ENCODE measurements around the gene CACNA1E.

CACNA1E gene

DNA sequence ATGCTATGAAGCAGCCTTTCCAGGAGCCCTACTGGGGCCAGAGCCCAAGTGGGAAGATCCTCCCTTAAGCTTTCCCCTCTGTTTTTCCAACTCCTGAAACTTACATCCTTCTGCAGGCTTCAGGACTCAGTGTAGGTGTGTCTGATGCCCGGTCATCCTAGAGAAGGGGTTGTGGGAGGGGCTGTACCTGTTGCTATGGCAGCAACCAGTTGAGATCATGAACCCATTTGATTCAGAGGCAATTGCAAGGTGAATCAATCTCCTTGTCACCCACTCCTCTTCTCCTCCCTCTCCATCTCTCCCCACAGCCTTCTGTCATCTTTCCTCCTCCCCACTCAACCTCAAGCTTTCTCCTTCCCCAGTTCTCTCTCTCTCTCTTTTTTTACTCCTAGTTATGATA, 151.8 kb downstream of the CACNA1E start:
- Histone ChIP-seq H3K4me3 (ENCODE audit: low read length, poor library complexity, severe bottlenecking) (no peak overlapping the region), H3K79me2 (ENCODE audit: insufficient read depth, low read length) (no peaks in the 10 kb centered on the region), H3K36me3 (ENCODE audit: insufficient read depth, low read length) (no peaks in the 10 kb centered on the region), H3K9me3 (ENCODE audit: insufficient read depth, low read depth, low read length) (no peaks in the 10 kb centered on the region), H2AFZ (ENCODE audit: low read length) (no peak overlapping the region), H3F3A (ENCODE audit: low read depth) (no peaks in the 10 kb centered on the region), H3K27me3 (ENCODE audit: insufficient read depth, low read length, poor library complexity, severe bottlenecking) (no peaks in the 10 kb centered on the region), H3K9me2 (replicated peaks; ENCODE audit: low read depth, low read length) (no peaks in the 10 kb centered on the region; the same call in 1 of the 2 replicates), H3K4me1 (ENCODE audit: insufficient read depth, low read length, poor library complexity, severe bottlenecking) (no peaks in the 10 kb centered on the region), H3K9ac (ENCODE audit: low read depth, low read length, poor library complexity, severe bottlenecking) (no peak overlapping the region), H4K20me1 (ENCODE audit: insufficient read depth, low read length, poor library complexity, severe bottlenecking) (no peaks in the 10 kb centered on the region), H3K4me2 (ENCODE audit: low read depth, low read length, poor library complexity, severe bottlenecking) (no peak overlapping the region)
- TF ChIP-seq, protein P1, sequence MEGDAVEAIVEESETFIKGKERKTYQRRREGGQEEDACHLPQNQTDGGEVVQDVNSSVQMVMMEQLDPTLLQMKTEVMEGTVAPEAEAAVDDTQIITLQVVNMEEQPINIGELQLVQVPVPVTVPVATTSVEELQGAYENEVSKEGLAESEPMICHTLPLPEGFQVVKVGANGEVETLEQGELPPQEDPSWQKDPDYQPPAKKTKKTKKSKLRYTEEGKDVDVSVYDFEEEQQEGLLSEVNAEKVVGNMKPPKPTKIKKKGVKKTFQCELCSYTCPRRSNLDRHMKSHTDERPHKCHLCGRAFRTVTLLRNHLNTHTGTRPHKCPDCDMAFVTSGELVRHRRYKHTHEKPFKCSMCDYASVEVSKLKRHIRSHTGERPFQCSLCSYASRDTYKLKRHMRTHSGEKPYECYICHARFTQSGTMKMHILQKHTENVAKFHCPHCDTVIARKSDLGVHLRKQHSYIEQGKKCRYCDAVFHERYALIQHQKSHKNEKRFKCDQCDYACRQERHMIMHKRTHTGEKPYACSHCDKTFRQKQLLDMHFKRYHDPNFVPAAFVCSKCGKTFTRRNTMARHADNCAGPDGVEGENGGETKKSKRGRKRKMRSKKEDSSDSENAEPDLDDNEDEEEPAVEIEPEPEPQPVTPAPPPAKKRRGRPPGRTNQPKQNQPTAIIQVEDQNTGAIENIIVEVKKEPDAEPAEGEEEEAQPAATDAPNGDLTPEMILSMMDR (conservative IDR thresholded peaks at IDR 0.05; ENCODE audit: low read length): no peak
- no peak for TF ChIP-seq EZH2phosphoT487 (IDR thresholded peaks at IDR 0.05; ENCODE audit: borderline replicate concordance)

DNA sequence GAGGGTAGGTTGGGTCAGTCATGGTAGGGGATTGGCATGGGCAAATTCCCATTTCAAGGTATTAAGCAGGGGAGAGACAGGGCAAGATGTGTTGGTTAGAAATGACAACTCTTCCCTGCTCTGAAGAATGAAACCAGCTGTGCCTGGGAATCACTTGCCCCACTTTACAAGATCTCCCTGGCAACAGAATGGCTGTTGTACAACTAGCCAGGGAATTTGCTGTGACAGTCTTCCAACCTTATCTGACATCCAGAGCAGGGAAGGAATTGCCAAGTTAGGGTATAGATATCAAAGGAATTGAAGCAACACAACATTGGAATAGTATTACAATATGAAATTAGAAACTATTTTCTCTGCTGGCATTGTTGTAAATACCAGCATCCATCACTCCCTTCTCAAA, 154.7 kb downstream of the CACNA1E start:
- H3K9me3 ChIP-seq (ENCODE audit: insufficient read depth, low read depth, low read length): no peaks in the 10 kb centered on the region
- H3F3A ChIP-seq (ENCODE audit: low read depth): no peaks in the 10 kb centered on the region
- no peak overlapping the region for H3K4me2 ChIP-seq (ENCODE audit: low read depth, low read length, poor library complexity, severe bottlenecking)
- H3K9ac ChIP-seq (ENCODE audit: low read depth, low read length, poor library complexity, severe bottlenecking): no peak overlapping the region
- no peaks in the 10 kb centered on the region; the same call in 1 of the 2 replicates for H3K9me2 ChIP-seq (replicated peaks; ENCODE audit: low read depth, low read length)
- H3K4me1 ChIP-seq (ENCODE audit: insufficient read depth, low read length, poor library complexity, severe bottlenecking): no peaks in the 10 kb centered on the region
- H4K20me1 ChIP-seq (ENCODE audit: insufficient read depth, low read length, poor library complexity, severe bottlenecking): no peaks in the 10 kb centered on the region
- H3K79me2 ChIP-seq (ENCODE audit: insufficient read depth, low read length): no peaks in the 10 kb centered on the region
- H3K27me3 ChIP-seq (ENCODE audit: insufficient read depth, low read length, poor library complexity, severe bottlenecking): no peaks in the 10 kb centered on the region
- H3K4me3 ChIP-seq (ENCODE audit: low read length, poor library complexity, severe bottlenecking): no peak overlapping the region
- H3K36me3 ChIP-seq (ENCODE audit: insufficient read depth, low read length): no peaks in the 10 kb centered on the region
- no peak overlapping the region for H2AFZ ChIP-seq (ENCODE audit: low read length)
- no peak for TF ChIP-seq EZH2phosphoT487 (IDR thresholded peaks at IDR 0.05; ENCODE audit: borderline replicate concordance)
- TF ChIP-seq, protein P1 (conservative IDR thresholded peaks at IDR 0.05; ENCODE audit: low read length): no peak

DNA sequence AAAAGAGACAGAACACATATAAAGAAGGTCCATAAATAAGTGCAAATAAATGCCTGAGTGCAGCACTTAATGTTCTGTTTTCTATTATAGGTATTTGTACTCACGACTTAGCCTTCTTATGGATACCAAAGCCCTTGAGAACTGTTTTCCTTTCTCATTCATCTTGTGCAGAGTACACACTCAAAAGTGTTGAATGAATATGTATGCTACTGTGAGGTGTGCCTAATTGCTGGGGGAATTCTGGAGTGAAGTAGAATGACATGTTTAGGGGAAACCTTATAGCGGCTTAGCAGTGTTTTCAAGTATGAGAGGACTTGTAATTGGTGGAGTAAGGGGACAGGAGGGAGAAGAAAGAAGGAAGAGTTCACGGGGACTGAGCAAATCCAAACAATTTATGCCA, 157.6 kb downstream of the CACNA1E start:
- no peaks in the 10 kb centered on the region for H3K9me3 ChIP-seq (ENCODE audit: insufficient read depth, low read depth, low read length)
- H3K79me2 ChIP-seq (ENCODE audit: insufficient read depth, low read length): no peaks in the 10 kb centered on the region
- no peak overlapping the region for H2AFZ ChIP-seq (ENCODE audit: low read length)
- no peaks in the 10 kb centered on the region for H4K20me1 ChIP-seq (ENCODE audit: insufficient read depth, low read length, poor library complexity, severe bottlenecking)
- no peak overlapping the region for H3K9ac ChIP-seq (ENCODE audit: low read depth, low read length, poor library complexity, severe bottlenecking)
- H3K27me3 ChIP-seq (ENCODE audit: insufficient read depth, low read length, poor library complexity, severe bottlenecking): no peaks in the 10 kb centered on the region
- TF ChIP-seq, protein P1 (conservative IDR thresholded peaks at IDR 0.05; ENCODE audit: low read length): no peak
- TF ChIP-seq EZH2phosphoT487 (IDR thresholded peaks at IDR 0.05; ENCODE audit: borderline replicate concordance): no peak
- no peaks in the 10 kb centered on the region for H3K4me1 ChIP-seq (ENCODE audit: insufficient read depth, low read length, poor library complexity, severe bottlenecking)
- no peak overlapping the region for H3K4me3 ChIP-seq (ENCODE audit: low read length, poor library complexity, severe bottlenecking)
- no peaks in the 10 kb centered on the region for H3K36me3 ChIP-seq (ENCODE audit: insufficient read depth, low read length)
- H3K9me2 ChIP-seq (replicated peaks; ENCODE audit: low read depth, low read length): no peaks in the 10 kb centered on the region; the same call in 1 of the 2 replicates
- no peaks in the 10 kb centered on the region for H3F3A ChIP-seq (ENCODE audit: low read depth)
- H3K4me2 ChIP-seq (ENCODE audit: low read depth, low read length, poor library complexity, severe bottlenecking): no peak overlapping the region

Measured in Loucy (cell line).